ENCODE results near the gene KRT7.
"Not testable (repeated sequence)": the region's sequence is repeated elsewhere in the genome, so short reads cannot be mapped to it uniquely, and the experiment has no call there.

The KRT7 gene

DNA sequence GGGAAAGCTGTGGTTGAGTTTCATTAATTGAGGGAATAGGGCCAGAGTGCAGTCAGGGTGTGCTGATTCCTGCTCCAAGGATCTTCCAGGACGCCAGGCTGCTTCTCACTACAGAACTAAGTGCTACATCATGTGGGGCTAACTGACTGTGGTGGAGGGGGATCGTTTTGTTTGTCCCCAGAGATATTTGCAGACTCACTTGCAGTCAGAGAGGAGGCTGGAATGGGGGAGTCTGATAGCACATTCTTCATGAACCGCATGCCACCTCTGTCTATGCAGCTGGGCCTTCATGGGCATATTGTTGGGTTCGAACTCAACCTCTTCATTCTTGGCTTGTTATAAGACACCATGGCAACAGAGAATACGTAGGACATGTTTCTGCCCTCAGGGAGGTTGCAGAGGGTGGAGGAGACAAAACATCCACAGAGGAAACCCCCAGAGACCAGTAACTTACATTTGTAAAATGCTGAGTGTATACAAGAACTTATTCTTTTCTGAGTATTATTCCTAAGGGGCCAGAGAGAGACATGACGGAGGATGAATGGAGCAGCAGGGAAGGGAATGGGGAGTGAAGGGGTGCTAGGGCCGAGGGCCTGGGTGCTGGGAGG is 13.0 kb downstream of the KRT7 start:
- no peak for DNase-seq

DNA sequence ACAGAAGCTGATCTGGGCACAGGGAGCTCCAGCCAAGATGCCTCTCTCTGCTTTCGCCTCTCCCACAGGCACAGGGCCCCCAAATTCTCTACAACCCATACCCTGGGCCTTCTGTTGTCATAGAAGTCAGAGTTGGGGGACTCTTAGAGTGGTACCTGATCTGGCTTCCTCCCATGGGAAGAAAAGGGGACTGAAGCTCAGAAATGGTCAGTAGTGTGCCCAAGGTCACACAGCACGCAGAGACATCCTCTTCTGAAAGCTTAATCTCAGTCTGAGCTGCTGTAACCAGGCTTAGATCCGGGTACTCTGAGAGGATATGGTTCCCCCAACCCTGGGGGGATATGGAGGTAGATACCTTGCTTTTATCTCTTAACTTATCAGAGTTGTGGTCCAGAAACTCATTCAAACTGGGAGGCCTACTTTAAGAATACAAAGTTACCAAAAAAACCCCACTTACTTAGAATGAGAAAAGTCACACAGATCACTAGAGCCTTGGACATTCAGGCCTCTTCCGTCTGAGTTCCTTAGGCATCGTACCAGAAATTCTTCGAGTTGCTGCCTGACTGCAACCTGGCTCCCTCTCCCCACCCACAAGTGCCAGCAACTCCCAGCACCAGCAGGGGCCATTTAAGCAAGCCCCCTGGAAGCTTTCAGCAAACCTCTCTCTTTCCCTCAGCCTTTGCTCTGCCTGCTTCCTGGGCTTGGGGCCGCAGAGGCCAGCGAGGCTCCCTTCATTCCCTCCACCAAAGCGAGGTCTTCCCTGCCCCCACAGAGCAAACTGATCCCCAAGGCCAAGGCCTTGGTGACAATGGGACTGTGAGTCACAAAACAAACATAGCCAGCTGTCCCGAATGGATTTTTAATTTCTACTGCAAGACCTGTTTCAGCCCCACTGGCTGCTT is 13.9 kb downstream of the KRT7 start:
- peak; percentile 44 for DNase-seq

DNA sequence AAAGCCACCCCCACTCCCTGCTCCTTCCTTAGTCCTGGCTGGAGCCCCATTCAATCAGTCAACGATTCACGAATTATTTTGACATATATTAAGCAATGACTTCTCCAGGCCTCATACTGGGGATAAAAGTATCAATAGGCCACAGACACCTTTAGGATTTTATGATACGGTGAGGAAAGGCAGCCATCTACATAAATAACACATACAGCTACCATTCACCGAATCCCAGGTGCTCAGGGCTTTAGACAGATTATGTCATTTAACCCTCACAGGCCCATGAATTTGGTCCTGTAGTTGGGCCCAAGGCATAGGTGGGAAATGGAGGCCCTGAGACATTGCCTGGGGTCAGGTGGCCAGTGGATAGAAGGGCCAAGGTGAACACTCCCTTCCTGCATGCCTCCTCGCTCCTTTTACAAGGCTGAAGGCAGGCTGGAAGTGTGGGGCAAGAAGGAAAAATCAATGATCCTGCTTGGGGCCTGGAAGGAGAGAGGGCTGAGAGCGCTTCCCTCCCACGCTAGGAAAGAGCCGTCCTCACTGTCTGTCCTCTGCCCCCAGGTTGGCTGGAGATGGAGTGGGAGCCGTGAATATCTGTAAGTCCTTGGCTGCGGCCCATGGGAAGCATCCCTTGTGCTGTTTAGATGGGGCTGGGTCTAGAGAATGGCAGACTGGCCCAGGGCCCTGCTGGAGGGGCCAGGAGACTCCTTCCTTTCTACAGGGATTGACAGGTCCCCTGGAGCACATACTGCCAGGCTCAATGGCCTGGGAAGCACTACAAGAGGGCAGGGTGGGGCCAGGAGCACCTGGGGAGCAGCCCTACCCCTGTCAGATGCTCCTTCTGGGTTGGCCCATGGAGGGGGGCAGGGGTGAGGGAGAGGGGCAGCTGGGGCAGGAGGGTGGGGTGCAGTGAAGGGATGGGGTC is 14.8 kb downstream of the KRT7 start:
- no peak for DNase-seq

DNA sequence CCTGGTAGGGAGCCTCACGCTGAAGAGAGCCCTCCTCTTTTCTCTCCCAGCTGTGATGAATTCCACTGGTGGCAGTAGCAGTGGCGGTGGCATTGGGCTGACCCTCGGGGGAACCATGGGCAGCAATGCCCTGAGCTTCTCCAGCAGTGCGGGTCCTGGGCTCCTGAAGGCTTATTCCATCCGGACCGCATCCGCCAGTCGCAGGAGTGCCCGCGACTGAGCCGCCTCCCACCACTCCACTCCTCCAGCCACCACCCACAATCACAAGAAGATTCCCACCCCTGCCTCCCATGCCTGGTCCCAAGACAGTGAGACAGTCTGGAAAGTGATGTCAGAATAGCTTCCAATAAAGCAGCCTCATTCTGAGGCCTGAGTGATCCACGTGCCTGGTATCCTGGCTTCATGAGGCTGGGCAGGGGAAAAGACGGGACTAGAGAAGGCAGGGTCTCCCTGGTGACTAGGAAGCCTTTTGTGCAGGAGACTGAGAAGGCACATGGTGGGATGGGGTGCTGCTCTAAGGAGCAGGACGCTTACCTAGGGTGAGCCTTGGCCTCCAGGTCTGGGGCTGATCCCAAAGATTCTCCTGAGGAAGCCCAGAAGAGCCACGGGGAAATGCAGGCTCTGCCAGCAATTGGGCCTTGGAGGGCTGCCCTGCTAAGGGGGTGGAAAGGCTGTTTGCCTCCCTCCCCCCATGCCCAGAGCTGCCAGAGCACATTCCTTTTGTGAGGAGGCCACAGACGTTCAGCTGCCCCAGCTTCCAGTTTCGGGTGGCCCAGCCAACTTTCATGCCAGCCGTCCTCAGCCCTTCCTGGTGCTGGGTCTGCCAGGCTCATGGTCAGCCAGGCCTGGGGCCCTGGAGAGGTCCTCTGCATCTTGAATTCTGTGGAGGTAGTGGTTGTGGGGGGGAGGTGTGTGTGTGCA is 15.8 kb downstream of the KRT7 start:
- DNase-seq, result no peak

DNA sequence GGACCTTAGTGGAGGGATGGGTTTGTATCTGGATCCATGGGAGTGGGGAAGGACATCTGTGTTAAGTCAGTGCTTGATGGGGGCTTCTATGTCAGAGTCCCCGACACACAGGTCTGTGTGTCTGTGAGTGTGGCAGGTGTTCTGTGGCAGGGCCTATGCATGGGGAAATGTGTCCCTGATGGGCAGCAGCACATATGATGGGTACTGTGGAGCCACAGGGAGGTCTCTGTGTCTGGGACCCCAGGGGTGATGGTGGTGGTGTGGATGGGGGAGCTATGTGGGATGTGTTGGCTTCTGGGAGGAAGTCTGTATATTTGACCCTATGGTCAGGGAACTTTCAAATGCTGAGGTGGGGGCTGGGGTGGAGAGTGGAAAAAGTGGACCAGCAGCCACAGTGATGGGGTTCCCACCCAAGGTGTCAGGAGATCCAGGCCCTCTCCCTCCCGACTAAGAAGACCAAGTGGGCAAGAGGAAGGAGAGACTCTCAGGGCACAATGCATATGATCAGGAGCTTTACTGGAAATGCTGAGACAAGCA is 16.5 kb downstream of the KRT7 start:
- DNase-seq, result no peak

DNA sequence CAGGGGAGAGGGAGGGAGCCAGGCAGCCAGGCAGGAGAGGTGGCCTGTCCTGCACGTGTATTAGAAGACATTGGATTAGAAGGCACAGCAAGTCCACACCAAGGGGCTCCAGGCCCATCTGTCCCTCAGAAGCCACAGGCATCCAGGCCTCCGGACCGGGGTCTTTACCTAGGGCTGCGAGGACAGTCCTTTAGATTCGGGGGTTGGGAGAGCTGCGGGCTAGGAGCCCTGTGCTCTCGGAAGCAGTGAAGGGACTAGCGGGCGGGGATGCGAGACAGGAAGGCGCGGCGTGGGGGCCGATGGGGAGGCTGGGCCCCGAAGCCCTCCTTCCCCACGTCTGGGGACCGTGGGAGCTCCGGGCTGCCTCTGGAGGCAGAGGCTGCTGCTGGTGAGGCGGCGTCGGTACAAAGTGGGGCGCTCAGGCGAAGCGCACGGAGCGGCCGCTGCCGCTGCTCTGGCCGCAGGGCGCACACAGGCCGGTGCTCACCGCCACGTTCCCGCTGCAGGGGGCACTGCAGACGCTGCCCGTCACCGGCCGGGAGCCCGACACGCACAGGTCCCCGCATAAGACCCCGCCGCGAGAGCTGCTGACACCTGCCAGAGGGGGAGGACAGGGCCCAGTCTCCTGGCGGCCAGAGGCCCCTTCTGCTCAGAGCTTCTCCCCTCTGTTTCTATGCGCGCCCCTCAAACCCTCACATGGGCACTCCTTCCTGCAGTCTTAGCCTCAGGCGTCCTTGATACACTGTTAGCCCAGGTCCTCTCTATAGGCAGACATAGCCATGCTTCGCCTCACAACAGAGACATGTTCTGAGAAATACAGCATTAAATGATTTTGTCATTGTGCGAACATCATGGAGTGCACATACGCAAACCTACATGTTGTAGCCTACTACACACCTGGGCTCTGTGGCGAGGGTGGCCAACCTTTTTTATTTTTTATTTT is 17.3 kb downstream of the KRT7 start:
- DNase-seq, result no peak

DNA sequence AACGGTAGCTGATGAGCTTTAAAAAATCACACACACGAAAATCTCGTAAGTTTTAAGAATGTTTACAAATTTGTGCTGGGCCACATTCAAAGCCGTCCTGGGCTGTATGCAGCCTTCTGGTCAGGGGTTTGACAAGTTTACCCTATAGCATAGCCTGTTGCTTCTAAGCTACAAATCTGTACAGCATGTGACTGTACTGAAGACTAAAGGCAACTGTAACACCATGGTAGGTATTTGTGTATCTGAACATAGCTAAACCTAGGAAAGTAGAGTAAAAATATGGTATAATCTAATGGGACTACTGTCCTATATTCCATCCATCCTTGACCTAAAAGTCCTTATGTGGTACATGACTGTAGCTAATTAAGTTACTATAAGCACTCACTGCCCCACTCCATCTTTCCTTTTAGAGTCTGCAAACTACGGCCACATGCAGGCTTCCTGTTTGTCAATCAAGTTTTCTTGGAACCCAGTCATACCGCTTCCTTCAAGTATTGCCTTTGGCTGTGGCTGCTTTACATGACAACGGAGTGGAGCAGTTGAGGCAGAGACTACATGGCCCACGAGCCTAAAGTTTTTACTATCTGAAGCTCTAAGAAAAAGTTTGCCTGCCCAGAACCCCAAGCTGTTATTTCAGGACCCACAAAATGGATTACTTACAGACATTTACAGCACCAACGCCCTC is 18.5 kb downstream of the KRT7 start:
- DNase-seq, result no peak

DNA sequence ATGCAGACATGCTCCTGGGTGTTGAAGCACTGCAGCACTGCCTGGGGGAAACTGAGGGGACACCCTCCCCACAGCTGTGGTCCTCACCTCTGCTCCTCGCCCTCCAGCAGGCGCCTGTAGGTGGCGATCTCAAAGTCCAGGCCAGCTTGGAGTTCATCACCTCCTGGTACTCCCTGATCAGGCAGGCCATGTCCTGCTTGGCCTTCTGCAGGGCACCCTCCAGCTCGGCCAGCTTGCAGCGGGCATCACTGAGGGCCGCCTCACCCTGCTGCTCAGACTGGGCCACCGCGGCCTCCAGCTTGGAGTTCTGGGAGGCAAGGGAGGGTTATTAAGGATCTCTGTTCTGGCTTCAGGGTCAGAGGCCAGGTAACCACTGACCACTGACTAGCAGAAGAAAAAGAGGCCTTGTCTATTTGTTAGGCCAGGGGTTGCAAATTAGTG is 19.2 kb downstream of the KRT7 start:
- DNase-seq, result not testable (repeated sequence)

DNA sequence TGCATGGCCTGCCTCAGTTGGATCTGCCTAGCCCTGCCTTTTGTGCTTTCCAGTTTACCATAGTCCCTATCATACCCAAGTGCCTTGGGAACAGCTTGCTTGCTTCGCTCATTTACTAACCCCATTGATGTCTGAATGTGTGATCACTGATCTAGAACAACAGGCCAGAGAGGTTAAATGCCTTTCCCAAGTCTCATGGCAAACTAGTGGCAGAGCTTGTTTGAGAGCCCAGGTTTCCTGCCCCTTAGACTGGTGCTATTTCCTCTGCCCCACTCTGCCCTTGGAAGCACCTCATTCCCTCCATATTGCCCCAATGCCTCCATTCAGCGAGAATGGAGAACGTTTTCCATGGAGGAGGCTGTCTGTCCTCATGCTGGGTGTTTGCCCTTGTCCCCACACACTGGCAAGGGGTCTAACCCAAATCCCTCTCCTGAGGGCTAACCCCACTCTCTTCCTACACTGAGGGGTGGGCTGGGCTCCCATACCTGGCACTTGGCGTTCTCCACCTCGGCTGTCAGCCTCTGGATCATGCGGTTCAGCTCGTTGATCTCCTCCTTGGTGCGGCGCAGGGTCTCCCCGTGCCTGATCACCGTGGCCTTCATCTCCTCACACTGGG is 19.8 kb downstream of the KRT7 start:
- no peak for DNase-seq

DNA sequence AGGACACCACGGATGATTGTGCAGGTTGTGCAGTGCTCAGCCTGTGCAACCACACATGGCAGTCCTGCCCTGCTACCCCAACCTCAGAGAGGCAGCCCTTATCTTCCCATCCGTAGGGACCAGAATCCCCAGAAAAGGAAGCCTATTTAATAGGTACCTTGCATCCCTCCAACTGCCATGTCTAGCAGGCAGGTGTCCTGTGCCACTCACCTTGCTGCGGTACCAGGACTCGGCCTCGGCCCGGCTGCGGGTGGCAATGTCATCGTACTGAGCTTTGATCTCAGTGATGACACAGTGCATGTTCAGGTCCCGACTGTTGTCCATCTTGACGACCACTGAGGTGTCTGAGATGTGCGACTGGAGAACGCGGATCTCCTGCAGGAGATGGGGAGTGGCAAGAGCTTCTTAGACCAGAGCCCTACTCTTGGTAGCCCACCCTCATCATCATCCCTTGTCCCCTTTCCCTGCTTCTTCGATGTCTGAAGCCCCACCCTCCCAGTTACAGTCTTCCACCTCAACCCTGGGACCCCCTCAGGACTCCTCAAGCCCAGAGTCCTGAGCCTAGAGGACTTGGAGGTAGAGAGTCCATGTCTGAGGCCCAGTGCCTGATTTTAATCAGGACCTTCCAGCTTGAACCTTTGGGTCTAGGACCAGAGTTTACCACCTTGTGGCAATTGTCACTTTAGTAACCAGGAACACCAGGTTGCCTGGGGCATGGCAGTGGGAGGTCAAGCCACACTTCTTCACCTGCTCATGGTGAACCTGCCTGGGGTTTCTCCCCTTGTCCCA is 20.5 kb downstream of the KRT7 start:
- DNase-seq, result no peak

DNA sequence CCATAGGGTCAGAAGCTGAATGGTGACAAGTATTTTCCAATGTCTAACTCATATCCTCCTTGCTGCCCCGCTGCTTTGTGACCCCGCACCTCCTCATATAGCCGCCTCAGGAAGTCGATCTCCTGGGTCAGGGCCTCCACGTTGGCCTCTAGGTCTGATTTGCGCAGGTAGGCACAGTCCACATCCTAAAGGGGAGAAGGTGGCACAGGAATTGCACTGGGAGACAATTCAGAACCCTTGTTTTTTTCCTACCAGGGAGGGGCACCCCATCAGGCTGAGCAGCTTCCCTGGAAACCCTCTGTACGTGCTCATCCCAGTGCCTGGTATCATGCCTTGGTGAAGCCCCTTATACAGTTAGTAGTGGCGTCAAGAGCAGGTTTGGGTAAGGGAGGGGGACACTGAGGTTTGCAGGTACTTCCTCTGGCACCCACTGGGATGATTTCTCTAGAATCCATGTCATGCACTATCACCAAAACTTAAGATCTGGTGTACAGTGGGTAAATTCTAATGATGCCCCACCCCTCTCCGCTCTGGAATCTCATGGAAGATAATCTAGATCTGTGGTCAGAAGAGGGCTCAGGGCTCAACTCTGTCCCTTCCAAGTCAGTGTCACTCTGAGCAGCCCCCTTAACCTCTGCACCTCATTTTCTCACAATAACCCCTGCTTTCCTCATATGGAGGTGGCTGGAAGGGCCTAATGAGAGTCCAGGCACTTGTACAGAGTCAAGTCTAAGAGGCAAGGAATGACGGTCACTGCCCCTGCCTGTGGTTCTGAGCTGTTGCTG is 21.3 kb downstream of the KRT7 start:
- DNase-seq, result no peak

DNA sequence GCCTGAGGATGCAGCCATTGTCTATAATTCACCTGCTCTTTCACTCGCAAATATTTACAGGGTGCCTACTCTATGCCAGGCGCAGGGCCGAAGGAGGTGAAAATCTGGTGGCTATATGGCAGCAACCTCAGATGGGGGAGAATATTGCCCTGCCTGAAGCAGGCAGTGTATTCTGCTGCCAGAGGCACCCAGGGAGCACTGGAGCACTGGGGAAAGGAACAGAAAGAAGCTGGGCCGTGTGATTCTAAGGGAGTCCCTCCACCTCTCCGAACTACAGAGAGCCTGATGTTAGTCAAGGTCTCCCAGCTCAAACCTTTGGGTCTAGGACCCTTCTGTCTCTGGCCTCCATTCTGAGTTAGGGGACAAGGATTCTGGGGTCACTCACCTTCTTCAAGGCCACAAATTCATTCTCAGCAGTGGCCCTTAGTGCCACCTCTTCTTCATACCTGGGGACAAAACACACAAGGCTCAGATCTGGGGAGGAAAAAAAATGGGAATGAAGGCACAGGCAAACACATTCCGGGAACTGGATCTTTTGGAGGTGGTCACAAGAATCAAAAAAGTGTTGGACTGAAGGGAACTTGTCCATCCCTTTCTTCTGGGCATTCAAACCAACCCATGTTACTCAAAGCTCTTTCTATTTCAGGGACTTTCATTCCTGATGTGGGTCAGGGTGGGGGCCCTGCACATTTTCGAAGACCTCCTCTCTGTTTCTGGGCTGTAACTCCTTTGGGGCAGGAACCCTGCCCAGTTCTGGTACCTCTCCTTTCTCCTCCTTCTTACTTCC is 22.1 kb downstream of the KRT7 start:
- no peak for DNase-seq

DNA sequence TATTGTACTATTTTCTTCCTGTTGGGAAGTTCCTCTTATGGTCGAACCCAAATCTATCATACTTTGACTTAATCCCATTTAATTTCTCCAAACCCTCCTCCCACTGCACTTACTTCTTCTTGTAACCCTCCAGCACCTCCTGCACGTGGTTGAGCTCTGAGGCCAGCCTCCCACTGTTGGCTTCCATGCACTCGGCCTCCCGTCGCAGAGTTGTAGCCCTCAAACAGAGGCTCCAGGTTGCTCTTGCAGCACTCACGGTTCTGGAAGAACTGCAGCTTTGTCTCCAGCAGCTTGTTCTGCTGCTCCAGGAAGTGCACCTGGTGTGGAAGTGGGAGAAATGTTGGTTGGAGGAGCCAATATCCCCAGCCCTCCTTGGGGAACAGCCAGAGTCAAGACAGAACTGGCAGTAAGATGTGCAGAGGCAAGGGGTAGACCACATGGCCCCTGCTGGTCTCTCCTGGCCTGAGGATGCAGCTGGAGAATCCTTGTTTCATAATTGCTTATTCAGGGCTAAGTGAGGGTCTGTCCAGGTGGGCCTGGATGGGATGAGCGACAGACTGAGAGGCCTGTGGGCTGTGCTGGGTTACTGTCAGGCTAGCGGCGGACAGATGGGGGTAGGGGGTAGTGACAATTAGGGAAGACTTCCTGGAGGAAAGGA is 23.0 kb downstream of the KRT7 start:
- no peak for DNase-seq

DNA sequence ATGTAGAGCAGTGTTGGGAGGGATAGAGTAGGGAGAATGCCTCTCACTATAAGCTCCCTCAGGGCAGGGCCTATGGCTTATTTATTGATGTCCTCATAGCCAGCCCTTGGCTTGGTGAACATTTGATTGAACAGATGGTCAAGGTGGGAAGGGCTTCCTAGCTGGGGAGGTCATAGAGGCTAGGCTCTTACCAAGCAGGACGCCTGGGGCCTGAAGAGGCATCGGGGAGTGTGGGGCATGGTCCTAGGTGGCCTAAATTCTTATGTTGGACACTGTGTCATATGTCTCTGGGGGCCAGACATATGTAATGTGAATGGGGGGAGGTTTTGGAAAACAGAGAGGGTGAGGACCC is 23.5 kb downstream of the KRT7 start:
- no peak for DNase-seq

DNA sequence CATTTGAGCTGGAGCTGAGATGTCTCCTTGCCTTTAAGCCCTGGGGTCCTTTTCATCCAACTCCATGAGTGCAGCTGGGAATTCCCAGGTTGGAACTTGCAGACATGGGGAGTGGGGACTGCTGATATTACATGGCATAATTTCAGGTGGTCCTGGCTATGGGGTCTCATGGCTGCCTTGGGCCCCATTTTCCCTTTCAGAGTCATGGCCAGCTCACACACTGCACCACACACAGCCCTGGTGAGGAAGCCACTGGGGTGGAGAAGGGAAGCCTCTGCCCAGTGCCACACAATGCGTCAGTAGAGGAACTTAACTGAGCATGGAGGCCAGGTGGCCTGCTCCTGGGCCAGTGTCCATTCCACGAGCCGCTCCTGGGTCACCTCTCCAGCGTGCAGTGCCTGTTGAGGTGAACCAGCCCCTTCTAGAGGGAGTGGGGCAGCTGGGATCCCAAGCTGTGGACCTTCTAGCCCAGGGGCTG is 24.1 kb downstream of the KRT7 start:
- DNase-seq, result no peak

DNA sequence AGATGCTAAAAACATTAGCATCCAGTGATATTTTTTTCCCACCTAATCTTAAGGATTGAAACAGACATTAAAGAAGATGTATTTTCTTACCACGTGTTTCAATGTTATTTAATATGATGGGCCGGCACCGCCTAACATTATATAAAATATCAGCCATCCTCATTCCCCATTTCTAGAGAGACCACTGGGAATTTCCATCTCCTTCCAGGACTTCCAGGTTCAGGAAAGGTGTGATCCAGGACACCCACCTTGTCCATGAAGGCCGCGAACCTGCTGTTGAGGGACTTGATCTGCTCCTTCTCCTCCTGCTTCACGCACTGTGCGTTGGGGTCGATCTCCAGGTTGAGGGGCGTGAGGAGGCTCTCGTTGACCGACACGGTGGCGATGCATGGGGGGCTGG is 24.9 kb downstream of the KRT7 start:
- not testable (repeated sequence) for DNase-seq

All from NCI-H1694 treated with DMSO at 0.1 percent for 48 hours (cell line).